AG04449 (cell line): ENCODE results near the gene DUSP14.
"Not testable (repeated sequence)": the region's sequence is repeated elsewhere in the genome, so short reads cannot be mapped to it uniquely, and the experiment has no call there.

Experiments used
- CTCF ChIA-PET: fragments of 350-600 bp; formaldehyde crosslinking; extraction: SDS; loops from one replicate; lab custom pipeline; 2021; ENCODE audit warnings: antibody characterized with exemption; lab: Yijun Ruan, JAX
- POLR2A ChIA-PET: fragments of 400-600, 350-600 bp; formaldehyde crosslinking; extraction: SDS; loops from one replicate; lab custom pipeline; 2020; ENCODE audit warnings: antibody characterized with exemption, inconsistent platforms; lab: Yijun Ruan, JAX
- DNase-seq: peaks from one replicate; pipeline ENCODE4 v3.0.0-alpha.2; 2010; ENCODE audit warnings: low read depth, low spot score
- H3K4me3 ChIP-seq: 2 replicates; pipeline ENCODE4 v1.5.1; 2011; ENCODE audit warnings: low read depth, mild to moderate bottlenecking, control low read depth, low read length
- TF ChIP-seq, protein P1 (sequence below): IDR thresholded peaks from one replicate; pipeline ENCODE4 v1.5.1; 2011; ENCODE audit warnings: mild to moderate bottlenecking, moderate library complexity, low read length, control low read depth, inconsistent platforms; ENCODE audit not compliant: insufficient read depth; ENCODE audit errors: missing control alignments

Gene DUSP14, protein sequence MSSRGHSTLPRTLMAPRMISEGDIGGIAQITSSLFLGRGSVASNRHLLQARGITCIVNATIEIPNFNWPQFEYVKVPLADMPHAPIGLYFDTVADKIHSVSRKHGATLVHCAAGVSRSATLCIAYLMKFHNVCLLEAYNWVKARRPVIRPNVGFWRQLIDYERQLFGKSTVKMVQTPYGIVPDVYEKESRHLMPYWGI

GRCh38 chr17:37489197-37490001, at the start of gene DUSP14:
DUSP14 (plus strand) TSS chr17:37489891; CDS start chr17:37512273, 22,382 bp downstream.
- TF ChIP-seq, protein P1, sequence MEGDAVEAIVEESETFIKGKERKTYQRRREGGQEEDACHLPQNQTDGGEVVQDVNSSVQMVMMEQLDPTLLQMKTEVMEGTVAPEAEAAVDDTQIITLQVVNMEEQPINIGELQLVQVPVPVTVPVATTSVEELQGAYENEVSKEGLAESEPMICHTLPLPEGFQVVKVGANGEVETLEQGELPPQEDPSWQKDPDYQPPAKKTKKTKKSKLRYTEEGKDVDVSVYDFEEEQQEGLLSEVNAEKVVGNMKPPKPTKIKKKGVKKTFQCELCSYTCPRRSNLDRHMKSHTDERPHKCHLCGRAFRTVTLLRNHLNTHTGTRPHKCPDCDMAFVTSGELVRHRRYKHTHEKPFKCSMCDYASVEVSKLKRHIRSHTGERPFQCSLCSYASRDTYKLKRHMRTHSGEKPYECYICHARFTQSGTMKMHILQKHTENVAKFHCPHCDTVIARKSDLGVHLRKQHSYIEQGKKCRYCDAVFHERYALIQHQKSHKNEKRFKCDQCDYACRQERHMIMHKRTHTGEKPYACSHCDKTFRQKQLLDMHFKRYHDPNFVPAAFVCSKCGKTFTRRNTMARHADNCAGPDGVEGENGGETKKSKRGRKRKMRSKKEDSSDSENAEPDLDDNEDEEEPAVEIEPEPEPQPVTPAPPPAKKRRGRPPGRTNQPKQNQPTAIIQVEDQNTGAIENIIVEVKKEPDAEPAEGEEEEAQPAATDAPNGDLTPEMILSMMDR: no peak
- H3K4me3 ChIP-seq: peak within 1 kb of the TSS; percentile 89
- ChIA-PET POLR2A (interaction anchor here (1.1 kb wide), 1 partner anchor 38 kb away, joined by 3 read pairs; no protein-coding TSS in a partner anchor), CTCF (interaction anchor here (2.2 kb wide), 1 partner anchor 12 kb away, joined by 6 read pairs; no protein-coding TSS in a partner anchor)
- DNase-seq: no peak

DNA sequence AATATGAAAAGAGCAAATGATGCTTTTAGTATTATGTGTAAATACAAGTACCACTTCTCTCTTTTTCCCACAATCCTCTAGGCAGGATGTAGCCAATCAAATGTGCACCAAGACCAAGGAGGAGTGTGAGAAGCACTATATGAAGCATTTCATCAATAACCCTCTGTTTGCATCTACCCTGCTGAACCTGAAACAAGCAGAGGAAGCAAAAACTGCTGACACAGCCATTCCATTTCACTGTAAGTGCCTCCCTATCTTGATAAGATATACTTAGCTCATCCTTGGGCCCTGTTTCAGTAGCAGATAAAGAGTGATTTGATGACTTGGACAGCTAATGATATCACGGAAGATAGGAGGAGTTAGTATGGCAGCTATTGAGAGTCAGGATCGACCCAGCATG, 49.3 kb upstream of the DUSP14 start:
- DNase-seq: no peak
- TF ChIP-seq, protein P1: no peak
- no peak overlapping the region for H3K4me3 ChIP-seq
- CTCF ChIA-PET: interaction anchor here (1.1 to 1.5 kb wide), 2 partner anchors 9 to 52 kb away, joined by 3 to 5 read pairs; no protein-coding TSS in a partner anchor
- POLR2A ChIA-PET: no interaction called here

- CTCF ChIA-PET: interaction anchor here (0.7 to 1.5 kb wide), 3 partner anchors 8 to 53 kb away, joined by 3 to 5 read pairs (median 3); no protein-coding TSS in a partner anchor
- POLR2A ChIA-PET, H3K4me3 ChIP-seq, DNase-seq: not testable (repeated sequence)
Measured at GRCh38 chr17:37441369-37442014, 48.2 kb upstream of the DUSP14 start.

- DNase-seq: no peak
- CTCF ChIA-PET: interaction anchor here (0.6 to 1.7 kb wide), 3 partner anchors 8 to 73 kb away, joined by 3 to 10 read pairs (median 5); no protein-coding TSS in a partner anchor
- H3K4me3 ChIP-seq: no peak overlapping the region
- TF ChIP-seq, protein P1: no peak
- POLR2A ChIA-PET: no interaction called here
Measured at GRCh38 chr17:37446027-37446426, 43.7 kb upstream of the DUSP14 start.

DNA sequence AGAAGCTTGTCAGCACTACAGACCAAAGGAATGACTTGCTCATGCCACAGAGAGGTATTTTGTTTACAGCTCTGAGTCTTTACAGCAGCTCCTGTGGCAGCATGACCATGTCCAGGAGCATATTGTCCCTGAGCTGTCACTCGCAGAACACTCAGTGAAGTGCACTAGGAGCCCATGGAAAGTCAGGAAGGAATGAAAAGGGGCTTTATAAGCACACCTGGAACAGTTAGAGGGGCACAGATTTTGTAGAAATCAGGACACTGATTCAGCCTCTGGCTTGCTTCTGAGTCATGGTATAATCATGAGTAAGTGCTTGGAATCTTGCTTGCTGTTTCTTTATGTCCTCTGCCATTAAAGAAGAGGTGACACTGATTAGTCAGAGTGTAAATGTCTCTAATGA, 42.0 kb upstream of the DUSP14 start:
- ChIA-PET CTCF (interaction anchor here (1.7 kb wide), 1 partner anchor 9 kb away, joined by 10 read pairs; no protein-coding TSS in a partner anchor), POLR2A (no interaction called here)
- DNase-seq: no peak
- TF ChIP-seq, protein P1: no peak
- H3K4me3 ChIP-seq: no peak overlapping the region

GRCh38 chr17:37450112-37450511, 39.6 kb upstream of the DUSP14 start:
- H3K4me3 ChIP-seq: no peak overlapping the region
- TF ChIP-seq, protein P1: no peak
- ChIA-PET CTCF (interaction anchor here (0.9 to 2.1 kb wide), 5 partner anchors 9 to 77 kb away, joined by 3 to 6 read pairs (median 4); no protein-coding TSS in a partner anchor), POLR2A (no interaction called here)
- DNase-seq: no peak

- H3K4me3 ChIP-seq, POLR2A ChIA-PET, DNase-seq: not testable (repeated sequence)
- CTCF ChIA-PET: interaction anchor here (1.0 to 1.3 kb wide), 3 partner anchors 16 to 60 kb away, joined by 3 read pairs; no protein-coding TSS in a partner anchor
Measured at GRCh38 chr17:37457801-37458200, 31.9 kb upstream of the DUSP14 start.
